Measurements from ENCODE around the gene SLC24A1. TPM values are rescaled to one million over a fixed set of nuclear protein-coding genes. Genes with fewer than 3 reads are reported as not detected.

SLC24A1 gene
- total and polyA plus RNA-seq, 2 of the 13 experiments (the other 11 are each of a cell fraction or from before 2014, with no cell fraction given): 5.9 to 8.3 TPM

GRCh38 chr15:65583701-65584100 lies 38.0 kb upstream of the SLC24A1 start:
- BruUV-seq (replicated peaks): no TSS peak
- intact Hi-C loops (cut with micrococcal nuclease; ENCODE audit: unreplicated experiment): no loop called here
- no peak for ATAC-seq

DNA sequence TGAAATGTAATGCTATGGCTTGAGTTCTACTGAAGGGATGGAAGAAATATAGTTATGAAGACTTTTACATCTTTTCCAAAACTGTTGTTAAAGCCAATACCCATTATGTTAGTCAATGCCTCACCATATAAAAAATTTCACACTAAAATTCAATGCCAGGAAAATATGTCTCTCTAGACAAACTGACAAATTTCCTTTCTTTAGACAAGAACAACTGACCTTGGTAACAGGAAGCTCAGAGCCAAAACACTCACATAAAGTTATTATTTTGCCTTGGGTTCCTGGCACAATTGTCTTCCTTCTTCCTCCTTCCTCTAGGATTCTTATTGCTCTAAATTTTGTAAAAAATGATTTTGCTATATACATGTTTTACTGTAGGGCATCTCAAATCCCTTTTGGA lies 37.5 kb upstream of the SLC24A1 start:
- H3K27ac ChIP-seq (ENCODE audit: extremely low read length, insufficient read depth, low read length): peak overlapping the region; percentile 17
- peaks cover 25% of the 10 kb centered on the region for H3K4me1 ChIP-seq (ENCODE audit: insufficient read depth, low read length)
- FAIRE-seq: no peak
- intact Hi-C loops (cut with micrococcal nuclease; ENCODE audit: unreplicated experiment): no loop called here
- DNase-seq (ENCODE audit: low spot score): no peak
- H3K4me2 ChIP-seq (ENCODE audit: low read depth, low read length): peak overlapping the region; percentile 40; the same call in 1 of the 2 replicates
- H2AFZ ChIP-seq (ENCODE audit: low read length): no peak overlapping the region
- TF ChIP-seq KDM3A (CRISPR knock-in tag; IDR thresholded peaks at IDR 0.05; ENCODE audit: low read depth) (no peak), ZBTB42 (CRISPR knock-in tag; IDR thresholded peaks at IDR 0.05) (no peak), CCDC6 (CRISPR knock-in tag; IDR thresholded peaks at IDR 0.05) (no peak), ZNF446 (CRISPR knock-in tag; IDR thresholded peaks at IDR 0.05) (no peak), ATAD3A (CRISPR knock-in tag; IDR thresholded peaks at IDR 0.05) (no peak), SATB2 (CRISPR knock-in tag; IDR thresholded peaks at IDR 0.05) (no peak), ZNF34 (CRISPR knock-in tag; IDR thresholded peaks at IDR 0.05; ENCODE audit: borderline replicate concordance) (no peak)
- TF ChIP-seq, protein P1, sequence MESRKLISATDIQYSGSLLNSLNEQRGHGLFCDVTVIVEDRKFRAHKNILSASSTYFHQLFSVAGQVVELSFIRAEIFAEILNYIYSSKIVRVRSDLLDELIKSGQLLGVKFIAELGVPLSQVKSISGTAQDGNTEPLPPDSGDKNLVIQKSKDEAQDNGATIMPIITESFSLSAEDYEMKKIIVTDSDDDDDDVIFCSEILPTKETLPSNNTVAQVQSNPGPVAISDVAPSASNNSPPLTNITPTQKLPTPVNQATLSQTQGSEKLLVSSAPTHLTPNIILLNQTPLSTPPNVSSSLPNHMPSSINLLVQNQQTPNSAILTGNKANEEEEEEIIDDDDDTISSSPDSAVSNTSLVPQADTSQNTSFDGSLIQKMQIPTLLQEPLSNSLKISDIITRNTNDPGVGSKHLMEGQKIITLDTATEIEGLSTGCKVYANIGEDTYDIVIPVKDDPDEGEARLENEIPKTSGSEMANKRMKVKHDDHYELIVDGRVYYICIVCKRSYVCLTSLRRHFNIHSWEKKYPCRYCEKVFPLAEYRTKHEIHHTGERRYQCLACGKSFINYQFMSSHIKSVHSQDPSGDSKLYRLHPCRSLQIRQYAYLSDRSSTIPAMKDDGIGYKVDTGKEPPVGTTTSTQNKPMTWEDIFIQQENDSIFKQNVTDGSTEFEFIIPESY (CRISPR knock-in tag; IDR thresholded peaks at IDR 0.05): no peak
- TF ChIP-seq, protein P2, sequence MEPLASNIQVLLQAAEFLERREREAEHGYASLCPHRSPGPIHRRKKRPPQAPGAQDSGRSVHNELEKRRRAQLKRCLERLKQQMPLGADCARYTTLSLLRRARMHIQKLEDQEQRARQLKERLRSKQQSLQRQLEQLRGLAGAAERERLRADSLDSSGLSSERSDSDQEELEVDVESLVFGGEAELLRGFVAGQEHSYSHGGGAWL (CRISPR knock-in tag; IDR thresholded peaks at IDR 0.05): no peak
- POLR2A ChIA-PET: no interaction called here
- no peaks in the 10 kb centered on the region for H3K27me3 ChIP-seq (ENCODE audit: control insufficient read depth in 1 of 2, insufficient read depth in 2 of 2, low read length in 2 of 2)
- H3K9me3 ChIP-seq (ENCODE audit: low read length): no peaks in the 10 kb centered on the region
- no TSS peak for BruUV-seq (replicated peaks)
- H3K9ac ChIP-seq (ENCODE audit: insufficient read depth, low read depth, low read length): no peak overlapping the region
- CTCF ChIA-PET (ENCODE audit: low intra/inter-chr PET ratio, low total read pairs): no interaction called here
- no peaks in the 10 kb centered on the region for H3K79me2 ChIP-seq (ENCODE audit: insufficient read depth, low read length)
- ATAC-seq: no peak
- in situ Hi-C loops (cut with HindIII; ENCODE audit: extremely low pct_ligation_motif_present, low pct_unique_long_range_greater_than_20kb): no loop called here
- H3K36me3 ChIP-seq (replicated peaks in 1 of 2; ENCODE audit: control insufficient read depth in 1 of 2, insufficient read depth in 2 of 2, low read length in 2 of 2): peaks cover 7 to 56% of the 10 kb centered on the region in 2 experiments
- H4K20me1 ChIP-seq (ENCODE audit: insufficient read depth, low read length): no peaks in the 10 kb centered on the region
- no peak overlapping the region for H3K4me3 ChIP-seq (replicated peaks in 1 of 3; ENCODE audit: insufficient read depth in 1 of 3, low read depth in 2 of 3, low read length in 3 of 3)

More at GRCh38 chr15:65583701-65584100, 38.0 kb upstream of the SLC24A1 start:
- ChIA-PET POLR2A (no interaction called here), CTCF (ENCODE audit: low intra/inter-chr PET ratio, low total read pairs) (no interaction called here)
- WGBS (ENCODE audit: low lambda C conversion rate): 64% methylated on average over 1 of the region's 1 CpG
- FAIRE-seq (no peak), DNase-seq (ENCODE audit: low spot score) (peak; percentile 37)
- Histone ChIP-seq H3K27ac (ENCODE audit: extremely low read length, insufficient read depth, low read length) (peak overlapping the region; percentile 42), H2AFZ (ENCODE audit: low read length) (no peak overlapping the region), H3K36me3 (replicated peaks in 1 of 2; ENCODE audit: control insufficient read depth in 1 of 2, insufficient read depth in 2 of 2, low read length in 2 of 2) (peaks cover 10 to 61% of the 10 kb centered on the region in 2 experiments), H3K27me3 (ENCODE audit: control insufficient read depth in 1 of 2, insufficient read depth in 2 of 2, low read length in 2 of 2) (no peaks in the 10 kb centered on the region), H3K9ac (ENCODE audit: insufficient read depth, low read depth, low read length) (no peak overlapping the region), H4K20me1 (ENCODE audit: insufficient read depth, low read length) (no peaks in the 10 kb centered on the region), H3K4me3 (replicated peaks in 1 of 3; ENCODE audit: insufficient read depth in 1 of 3, low read depth in 2 of 3, low read length in 3 of 3) (no peak overlapping the region), H3K79me2 (ENCODE audit: insufficient read depth, low read length) (no peaks in the 10 kb centered on the region), H3K4me1 (ENCODE audit: insufficient read depth, low read length) (peaks cover 25% of the 10 kb centered on the region), H3K4me2 (ENCODE audit: low read depth, low read length) (peak overlapping the region; percentile 40), H3K9me3 (ENCODE audit: low read length) (no peaks in the 10 kb centered on the region)
- in situ Hi-C loops (cut with HindIII; ENCODE audit: extremely low pct_ligation_motif_present, low pct_unique_long_range_greater_than_20kb): no loop called here
- TF ChIP-seq IKZF5 (CRISPR knock-in tag; IDR thresholded peaks at IDR 0.05): peak; percentile 82; the same call in 1 of the 2 replicates
- TF ChIP-seq MAFK (conservative IDR thresholded peaks at IDR 0.05 in 1 of 2, IDR thresholded peaks at IDR 0.05 in 1 of 2; ENCODE audit: low read length in 2 of 2): 0 out of 4 replicates have a peak, but pooled peaks of 1 of the 2 experiments have one; percentile 9
- no peak for TF ChIP-seq RARA (CRISPR knock-in tag; IDR thresholded peaks at IDR 0.05)
- peak; percentile 65 for TF ChIP-seq RFX3 (CRISPR knock-in tag; IDR thresholded peaks at IDR 0.05)
